ENCODE measurements around the gene EBI3.
"Not testable (repeated sequence)": the region's sequence is repeated elsewhere in the genome, so short reads cannot be mapped to it uniquely, and the experiment has no call there.

EBI3 gene

GRCh38 chr19:4210166-4210731, 19.1 kb upstream of the EBI3 start:
- Histone ChIP-seq H3K9ac (ENCODE audit: insufficient read length) (no peak overlapping the region), H3K9me3 (ENCODE audit: low read depth, low read length) (no peaks in the 10 kb centered on the region), H3K4me3 (no peak overlapping the region), H3K27ac (no peak overlapping the region), H3K36me3 (ENCODE audit: insufficient read depth, low read length) (no peaks in the 10 kb centered on the region)
- no peak for TF ChIP-seq EZH2 (IDR thresholded peaks at IDR 0.05)
- no peak for TF ChIP-seq POLR2AphosphoS5 (IDR thresholded peaks at IDR 0.05; ENCODE audit: borderline replicate concordance, low read depth, low read length)
- TF ChIP-seq FOXP2 (optimal IDR thresholded peaks at IDR 0.05; ENCODE audit: control extremely low read depth, extremely low read length, insufficient read depth): no peak
- DNase-seq (ENCODE audit: low read depth, low spot score): no peak

GRCh38 chr19:4213116-4213515, 16.2 kb upstream of the EBI3 start:
- DNase-seq (ENCODE audit: low read depth, low spot score): no peak
- Histone ChIP-seq H3K27ac (no peak overlapping the region), H3K9me3 (ENCODE audit: low read depth, low read length) (no peaks in the 10 kb centered on the region), H3K4me3 (no peak overlapping the region), H3K36me3 (ENCODE audit: insufficient read depth, low read length) (no peaks in the 10 kb centered on the region), H3K9ac (ENCODE audit: insufficient read length) (no peak overlapping the region)
- TF ChIP-seq FOXP2 (optimal IDR thresholded peaks at IDR 0.05; ENCODE audit: control extremely low read depth, extremely low read length, insufficient read depth) (no peak), EZH2 (IDR thresholded peaks at IDR 0.05) (no peak)

GRCh38 chr19:4215807-4216206, 13.5 kb upstream of the EBI3 start:
- Histone ChIP-seq H3K4me3 (no peak overlapping the region), H3K9ac (ENCODE audit: insufficient read length) (no peak overlapping the region), H3K9me3 (ENCODE audit: low read depth, low read length) (no peaks in the 10 kb centered on the region), H3K36me3 (ENCODE audit: insufficient read depth, low read length) (no peaks in the 10 kb centered on the region), H3K27ac (no peak overlapping the region)
- TF ChIP-seq EZH2 (IDR thresholded peaks at IDR 0.05) (no peak), POLR2AphosphoS5 (IDR thresholded peaks at IDR 0.05; ENCODE audit: borderline replicate concordance, low read depth, low read length) (no peak), FOXP2 (optimal IDR thresholded peaks at IDR 0.05; ENCODE audit: control extremely low read depth, extremely low read length, insufficient read depth) (no peak)
- no peak for DNase-seq (ENCODE audit: low read depth, low spot score)

- Histone ChIP-seq H3K36me3 (ENCODE audit: insufficient read depth, low read length) (no peaks in the 10 kb centered on the region), H3K4me3 (no peak overlapping the region), H3K9me3 (ENCODE audit: low read depth, low read length) (no peaks in the 10 kb centered on the region), H3K27ac (no peak overlapping the region), H3K9ac (ENCODE audit: insufficient read length) (no peak overlapping the region)
- TF ChIP-seq POLR2AphosphoS5 (IDR thresholded peaks at IDR 0.05; ENCODE audit: borderline replicate concordance, low read depth, low read length) (no peak), EZH2 (IDR thresholded peaks at IDR 0.05) (no peak), FOXP2 (optimal IDR thresholded peaks at IDR 0.05; ENCODE audit: control extremely low read depth, extremely low read length, insufficient read depth) (no peak)
- no peak for DNase-seq (ENCODE audit: low read depth, low spot score)
These were observed 12.5 kb upstream of the EBI3 start for GRCh38 chr19:4216846-4217245.

GRCh38 chr19:4217429-4218264, 11.7 kb upstream of the EBI3 start:
- no peak for DNase-seq (ENCODE audit: low read depth, low spot score)
- H3K9ac ChIP-seq (ENCODE audit: insufficient read length): no peak overlapping the region
- H3K9me3 ChIP-seq (ENCODE audit: low read depth, low read length): no peaks in the 10 kb centered on the region
- TF ChIP-seq POLR2AphosphoS5 (IDR thresholded peaks at IDR 0.05; ENCODE audit: borderline replicate concordance, low read depth, low read length) (no peak), FOXP2 (optimal IDR thresholded peaks at IDR 0.05; ENCODE audit: control extremely low read depth, extremely low read length, insufficient read depth) (no peak), EZH2 (IDR thresholded peaks at IDR 0.05) (no peak)
- H3K36me3 ChIP-seq (ENCODE audit: insufficient read depth, low read length): no peaks in the 10 kb centered on the region
- no peak overlapping the region for H3K4me3 ChIP-seq
- no peak overlapping the region for H3K27ac ChIP-seq

GRCh38 chr19:4218523-4218922, 10.8 kb upstream of the EBI3 start:
- not testable (repeated sequence) for H3K27ac ChIP-seq; H3K9me3 ChIP-seq (ENCODE audit: low read depth, low read length); H3K9ac ChIP-seq (ENCODE audit: insufficient read length); H3K36me3 ChIP-seq (ENCODE audit: insufficient read depth, low read length); DNase-seq (ENCODE audit: low read depth, low spot score); H3K4me3 ChIP-seq

GRCh38 chr19:4220188-4220587, 9.1 kb upstream of the EBI3 start:
- no peak overlapping the region for H3K27ac ChIP-seq
- no peak overlapping the region for H3K9ac ChIP-seq (ENCODE audit: insufficient read length)
- H3K36me3 ChIP-seq (ENCODE audit: insufficient read depth, low read length): no peaks in the 10 kb centered on the region
- H3K9me3 ChIP-seq (ENCODE audit: low read depth, low read length): no peaks in the 10 kb centered on the region
- no peak overlapping the region for H3K4me3 ChIP-seq
- no peak for DNase-seq (ENCODE audit: low read depth, low spot score)
- TF ChIP-seq POLR2AphosphoS5 (IDR thresholded peaks at IDR 0.05; ENCODE audit: borderline replicate concordance, low read depth, low read length) (no peak), EZH2 (IDR thresholded peaks at IDR 0.05) (no peak), FOXP2 (optimal IDR thresholded peaks at IDR 0.05; ENCODE audit: control extremely low read depth, extremely low read length, insufficient read depth) (no peak)

GRCh38 chr19:4224470-4224869, 4.9 kb upstream of the EBI3 start:
- H3K4me3 ChIP-seq: no peak overlapping the region
- H3K27ac ChIP-seq: no peak overlapping the region
- no peak for DNase-seq (ENCODE audit: low read depth, low spot score)
- TF ChIP-seq POLR2AphosphoS5 (IDR thresholded peaks at IDR 0.05; ENCODE audit: borderline replicate concordance, low read depth, low read length): no peak
- TF ChIP-seq FOXP2 (optimal IDR thresholded peaks at IDR 0.05; ENCODE audit: control extremely low read depth, extremely low read length, insufficient read depth): no peak
- TF ChIP-seq EZH2 (IDR thresholded peaks at IDR 0.05): no peak
- H3K9me3 ChIP-seq (ENCODE audit: low read depth, low read length): no peaks in the 10 kb centered on the region
- no peak overlapping the region for H3K9ac ChIP-seq (ENCODE audit: insufficient read length)
- no peaks in the 10 kb centered on the region for H3K36me3 ChIP-seq (ENCODE audit: insufficient read depth, low read length)

GRCh38 chr19:4225885-4226284, 3.4 kb upstream of the EBI3 start:
- H3K9ac ChIP-seq (ENCODE audit: insufficient read length): no peak overlapping the region
- no peak overlapping the region for H3K4me3 ChIP-seq
- TF ChIP-seq FOXP2 (optimal IDR thresholded peaks at IDR 0.05; ENCODE audit: control extremely low read depth, extremely low read length, insufficient read depth) (no peak), EZH2 (IDR thresholded peaks at IDR 0.05) (no peak), POLR2AphosphoS5 (IDR thresholded peaks at IDR 0.05; ENCODE audit: borderline replicate concordance, low read depth, low read length) (no peak)
- H3K9me3 ChIP-seq (ENCODE audit: low read depth, low read length): no peaks in the 10 kb centered on the region
- no peaks in the 10 kb centered on the region for H3K36me3 ChIP-seq (ENCODE audit: insufficient read depth, low read length)
- H3K27ac ChIP-seq: no peak overlapping the region
- no peak for DNase-seq (ENCODE audit: low read depth, low spot score)

Data from SK-N-MC (cell line).